IMR-90 (cell line): ENCODE measurements around the gene ADAMTS12. TPM values are rescaled to one million over a fixed set of nuclear protein-coding genes. Genes with fewer than 3 reads are reported as not detected.

ENCODE experiments used
- ATAC-seq: fragments of 200-7000 bp; cut with Tn5 transposase; 2 replicates; pipeline ENCODE4 v1.9.1; 2020; ENCODE audit warnings: low read depth, mild to moderate bottlenecking, moderate library complexity
- BruUV-seq: library from RNA; stranded (reverse); fragments of 400-500 nt; replicated peaks from 2 replicates; lab custom pipeline; 2021; lab: Mats Ljungman, UMichigan
- CTCF ChIA-PET: fragments of 300-600 bp; formaldehyde crosslinking; extraction: SDS; loops from one replicate; lab custom pipeline; 2021; ENCODE audit warnings: antibody characterized with exemption; lab: Yijun Ruan, JAX
- POLR2A ChIA-PET: fragments of 300-600 bp; sonication (Branson Sonifier 250); formaldehyde crosslinking; loops from one replicate; lab custom pipeline; 2022; ENCODE audit warnings: antibody characterized with exemption; ENCODE audit not compliant: unreplicated experiment; lab: Charles Lee
- DNase-seq: peaks from one replicate; pipeline ENCODE4 v3.0.0; 2013
- H2AFZ ChIP-seq: replicated peaks from 2 replicates; pipeline ENCODE3; 2013; ENCODE audit warnings: low read length, mild to moderate bottlenecking; ENCODE audit not compliant: poor library complexity
- H2AK5ac ChIP-seq: 2 replicates; pipeline ENCODE4 v1.6.1; 2013; ENCODE audit warnings: low read depth, low read length, inconsistent platforms
- H2AK9ac ChIP-seq: replicated peaks from 2 replicates; pipeline ENCODE3; 2013; ENCODE audit warnings: mild to moderate bottlenecking, low read depth, low read length, moderate library complexity; ENCODE audit not compliant: poor library complexity
- H2BK120ac ChIP-seq: 2 replicates; pipeline ENCODE4 v1.6.1; 2013; ENCODE audit warnings: low read depth, low read length, inconsistent platforms
- H2BK15ac ChIP-seq: 3 replicates; pipeline ENCODE4 v1.6.1; 2013; ENCODE audit warnings: low read depth, low read length, inconsistent platforms
- H2BK20ac ChIP-seq: 2 replicates; pipeline ENCODE4 v1.6.1; 2013; ENCODE audit warnings: low read depth, mild to moderate bottlenecking, inconsistent platforms, low read length, moderate library complexity
- H2BK5ac ChIP-seq: 2 replicates; pipeline ENCODE4 v1.6.1; 2013; ENCODE audit warnings: mild to moderate bottlenecking, low read depth, low read length, inconsistent platforms; ENCODE audit not compliant: poor library complexity, severe bottlenecking
- H3K14ac ChIP-seq: replicated peaks from 2 replicates; pipeline ENCODE4 v1.6.1; 2013; ENCODE audit warnings: low read depth, low read length, inconsistent platforms
- H3K18ac ChIP-seq: 2 replicates; pipeline ENCODE4 v1.6.1; 2013; ENCODE audit warnings: low read depth, low read length, control low read depth
- H3K23ac ChIP-seq: 2 replicates; pipeline ENCODE4 v1.6.1; 2013; ENCODE audit warnings: low read depth, low read length, inconsistent platforms
- H3K27ac ChIP-seq: 2 replicates; pipeline ENCODE4 v1.5.1; 2013; ENCODE audit warnings: mild to moderate bottlenecking, control low read depth, low read length; ENCODE audit not compliant: insufficient read depth
- H3K27me3 ChIP-seq: 2 replicates; pipeline ENCODE4 v1.6.1; 2013; ENCODE audit warnings: low read length; ENCODE audit not compliant: control insufficient read depth, insufficient read depth
- H3K36me3 ChIP-seq: 2 replicates; pipeline ENCODE4 v1.6.1; 2013; ENCODE audit warnings: low read length, mixed read lengths; ENCODE audit not compliant: control insufficient read depth, insufficient read depth
- H3K4ac ChIP-seq: 2 replicates; pipeline ENCODE4 v1.6.1; 2013; ENCODE audit warnings: low read depth, low read length, inconsistent platforms
- H3K4me1 ChIP-seq: 2 replicates; pipeline ENCODE4 v1.6.1; 2013; ENCODE audit warnings: low read length, mixed read lengths; ENCODE audit not compliant: control insufficient read depth, insufficient read depth
- H3K4me2 ChIP-seq: 2 replicates; pipeline ENCODE4 v1.6.1; 2013; ENCODE audit warnings: low read depth, mild to moderate bottlenecking, control low read depth, low read length, moderate library complexity
- H3K4me3 ChIP-seq: 2 replicates; pipeline ENCODE4 v1.5.1; 2013; ENCODE audit warnings: low read depth, mild to moderate bottlenecking, control low read depth, low read length, moderate library complexity; ENCODE audit not compliant: insufficient read depth
- H3K56ac ChIP-seq: 2 replicates; pipeline ENCODE4 v1.6.1; 2013; ENCODE audit warnings: low read length, inconsistent platforms; ENCODE audit not compliant: insufficient read depth; ENCODE audit errors: extremely low read depth
- H3K79me1 ChIP-seq, 2 experiments: 2 replicates each; pipeline ENCODE4 v1.6.1; 2013; ENCODE audit warnings: low read length in 2 of 2, inconsistent platforms in 1 of 2, low read depth in 1 of 2
- H3K9ac ChIP-seq: 2 replicates; pipeline ENCODE4 v1.6.1; 2013; ENCODE audit warnings: low read depth, low read length, control low read depth
- H3K9me1 ChIP-seq: 2 replicates; pipeline ENCODE4 v1.6.1; 2013; ENCODE audit warnings: low read length, inconsistent platforms; ENCODE audit not compliant: insufficient read depth
- H3K9me3 ChIP-seq: 2 replicates; pipeline ENCODE4 v1.6.1; 2013; ENCODE audit warnings: low read length; ENCODE audit not compliant: control insufficient read depth, insufficient read depth
- H4K20me1 ChIP-seq: 2 replicates; pipeline ENCODE4 v1.6.1; 2013; ENCODE audit warnings: low read length, inconsistent platforms; ENCODE audit not compliant: insufficient read depth
- H4K5ac ChIP-seq: 2 replicates; pipeline ENCODE4 v1.6.1; 2013; ENCODE audit warnings: mild to moderate bottlenecking, low read depth, low read length, control low read depth
- H4K8ac ChIP-seq, 2 experiments: 2 replicates each; pipeline ENCODE4 v1.6.1; 2013; ENCODE audit warnings: low read depth in 2 of 2, low read length in 2 of 2, control low read depth in 1 of 2, inconsistent platforms in 1 of 2
- H4K91ac ChIP-seq: 2 replicates; pipeline ENCODE4 v1.6.1; 2013; ENCODE audit warnings: low read depth, low read length, inconsistent platforms; ENCODE audit not compliant: insufficient read depth
- BHLHE40 ChIP-seq: fragments of 150-350 bp; IDR thresholded peaks from 2 replicates; pipeline ENCODE4 v1.6.1; 2016; ENCODE audit warnings: mild to moderate bottlenecking, low read depth, low read length
- CEBPB ChIP-seq: IDR thresholded peaks from 2 replicates; pipeline ENCODE4 v1.6.1; 2012; ENCODE audit warnings: low read depth, low read length, improper control_type of control experiment
- MAFK ChIP-seq: IDR thresholded peaks from 2 replicates; pipeline ENCODE4 v1.6.1; 2012; ENCODE audit warnings: low read depth, low read length, improper control_type of control experiment
- MAZ ChIP-seq: IDR thresholded peaks from 2 replicates; pipeline ENCODE4 v1.6.1; 2012; ENCODE audit warnings: low read depth, mild to moderate bottlenecking, low read length, improper control_type of control experiment, moderate library complexity, borderline replicate concordance
- MXI1 ChIP-seq: IDR thresholded peaks from 2 replicates; pipeline ENCODE4 v1.6.1; 2012; ENCODE audit warnings: low read depth, mild to moderate bottlenecking, low read length, moderate library complexity, borderline replicate concordance
- NFE2L2 ChIP-seq: fragments of 150-350 bp; IDR thresholded peaks from 2 replicates; pipeline ENCODE4 v1.6.1; 2016; ENCODE audit warnings: low read depth, mild to moderate bottlenecking, low read length
- POLR2A ChIP-seq: IDR thresholded peaks from 2 replicates; pipeline ENCODE4 v1.6.1; 2012; ENCODE audit warnings: mild to moderate bottlenecking, low read depth, low read length
- RAD21 ChIP-seq: IDR thresholded peaks from 2 replicates; pipeline ENCODE4 v1.6.1; 2012; ENCODE audit warnings: low read length, improper control_type of control experiment
- RCOR1 ChIP-seq: IDR thresholded peaks from 2 replicates; pipeline ENCODE4 v1.6.1; 2012; ENCODE audit warnings: mild to moderate bottlenecking, low read length, improper control_type of control experiment; ENCODE audit not compliant: insufficient replicate concordance
- RFX5 ChIP-seq: IDR thresholded peaks from 2 replicates; pipeline ENCODE4 v1.8.0; 2012; ENCODE audit warnings: low read depth, mild to moderate bottlenecking, low read length, moderate library complexity
- SMC3 ChIP-seq: fragments of 150-350 bp; IDR thresholded peaks from 2 replicates; pipeline ENCODE4 v1.6.1; 2016; ENCODE audit warnings: low read depth, mild to moderate bottlenecking, antibody characterized with exemption, low read length, moderate library complexity
- WGBS, 2 experiments: methylation state at CpG; one replicate each; pipeline versions ENCODE4 v1.1.5 to v1.1.7; 2013; ENCODE audit warnings: missing lambda C conversion rate in 2 of 2; ENCODE audit not compliant: insufficient read length in 1 of 2; ENCODE audit errors: extremely low coverage in 2 of 2; 5-methylcytosine and 5-hydroxymethylcytosine counted together
- dilution Hi-C: fragments of 300-500 bp; cut with HindIII; formaldehyde crosslinking; loops from one replicate; pipeline ENCODE4 v1.14.3; 2018; ENCODE audit warnings: low sequenced_read_pairs; ENCODE audit not compliant: unreplicated experiment
- in situ Hi-C: fragments of 300-500 bp; cut with MboI; formaldehyde crosslinking; loops from 3 replicates; pipeline ENCODE4 v1.14.3; 2019; ENCODE audit warnings: low sequenced_read_pairs, inconsistent platforms, mixed read lengths
- intact Hi-C: fragments of 100-400 bp; cut with micrococcal nuclease; formaldehyde crosslinking; loops from 2 replicates; pipeline ENCODE4 v1.10.0; 2022
- polyA plus RNA-seq, 3 experiments: library from polyadenylated mRNA; depleted of rRNA; stranded (reverse); fragments of >200 nt; gene quantifications; 2 replicates each; pipeline ENCODE4 v1.2.3, GENCODE V29; 2012; ENCODE audit warnings: low replicate concordance in 1 of 3
- total RNA-seq: library from RNA; depleted of rRNA; stranded (reverse); fragments of >200 nt; gene quantifications from 2 replicates; pipeline ENCODE4 v1.2.3, GENCODE V29; 2012
- TF ChIP-seq, protein P1 (sequence below): fragments of 150-350 bp; IDR thresholded peaks from 2 replicates; pipeline ENCODE4 v1.6.1; 2016; ENCODE audit warnings: low read depth, mild to moderate bottlenecking, low read length, moderate library complexity, borderline replicate concordance
- TF ChIP-seq, protein P2 (sequence below): conservative IDR thresholded peaks from 2 replicates; pipeline ENCODE4 v1.5.1; 2012; ENCODE audit warnings: mild to moderate bottlenecking, low read depth, low read length, improper control_type of control experiment
- TF ChIP-seq, protein P3 (sequence below): fragments of 150-350 bp; IDR thresholded peaks from 2 replicates; pipeline ENCODE4 v1.6.1; 2017; ENCODE audit warnings: mild to moderate bottlenecking, antibody characterized with exemption, low read length, low read depth

The ADAMTS12 gene
- total and polyA plus RNA-seq, 2 of the 4 experiments (the other 2 are of a cell fraction), result 27.3 to 51.3 TPM

GRCh38 chr5:33563530-33563929 lies 328.3 kb downstream of the ADAMTS12 start:
- Histone ChIP-seq H3K36me3 (no peaks in the 10 kb centered on the region), H3K27me3 (no peaks in the 10 kb centered on the region), H3K4me2 (no peak overlapping the region), H3K9me1 (no peaks in the 10 kb centered on the region), H2BK15ac (no peak overlapping the region), H2BK5ac (no peak overlapping the region), H2AK9ac (no peak overlapping the region), H4K20me1 (no peaks in the 10 kb centered on the region), H3K4me3 (no peak overlapping the region), H3K18ac (no peak overlapping the region), H3K23ac (no peak overlapping the region), H4K5ac (no peak overlapping the region), H2BK20ac (no peak overlapping the region), H3K56ac (no peak overlapping the region), H4K8ac (no peak overlapping the region), H3K79me1 (no peaks in the 10 kb centered on the region), H4K91ac (no peak overlapping the region), H3K4me1 (peaks cover 2% of the 10 kb centered on the region; the same call in 1 of the 2 replicates), H3K14ac (no peak overlapping the region), H3K4ac (no peak overlapping the region), H2AFZ (no peak overlapping the region), H2AK5ac (no peak overlapping the region), H3K27ac (no peak overlapping the region), H2BK120ac (no peak overlapping the region), H3K9me3 (no peaks in the 10 kb centered on the region), H3K9ac (no peak overlapping the region)
- intact Hi-C loops, result no loop called here
- POLR2A ChIA-PET, result no interaction called here
- DNase-seq (no peak), ATAC-seq (no peak; the same call in 1 of the 2 replicates)
- CTCF ChIA-PET, result no interaction called here
- dilution Hi-C loops, result no loop called here
- BruUV-seq, result no TSS peak
- no CpG with 5 or more reads among the region's 2 CpGs for WGBS, 2 experiments
- TF ChIP-seq POLR2A (no peak), BHLHE40 (no peak), CEBPB (no peak), RAD21 (no peak), MXI1 (no peak), RCOR1 (no peak), RFX5 (no peak), SMC3 (no peak), NFE2L2 (no peak), MAZ (no peak), MAFK (no peak)
- TF ChIP-seq, protein P1, sequence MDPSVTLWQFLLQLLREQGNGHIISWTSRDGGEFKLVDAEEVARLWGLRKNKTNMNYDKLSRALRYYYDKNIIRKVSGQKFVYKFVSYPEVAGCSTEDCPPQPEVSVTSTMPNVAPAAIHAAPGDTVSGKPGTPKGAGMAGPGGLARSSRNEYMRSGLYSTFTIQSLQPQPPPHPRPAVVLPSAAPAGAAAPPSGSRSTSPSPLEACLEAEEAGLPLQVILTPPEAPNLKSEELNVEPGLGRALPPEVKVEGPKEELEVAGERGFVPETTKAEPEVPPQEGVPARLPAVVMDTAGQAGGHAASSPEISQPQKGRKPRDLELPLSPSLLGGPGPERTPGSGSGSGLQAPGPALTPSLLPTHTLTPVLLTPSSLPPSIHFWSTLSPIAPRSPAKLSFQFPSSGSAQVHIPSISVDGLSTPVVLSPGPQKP, result no peak
- TF ChIP-seq, protein P2, sequence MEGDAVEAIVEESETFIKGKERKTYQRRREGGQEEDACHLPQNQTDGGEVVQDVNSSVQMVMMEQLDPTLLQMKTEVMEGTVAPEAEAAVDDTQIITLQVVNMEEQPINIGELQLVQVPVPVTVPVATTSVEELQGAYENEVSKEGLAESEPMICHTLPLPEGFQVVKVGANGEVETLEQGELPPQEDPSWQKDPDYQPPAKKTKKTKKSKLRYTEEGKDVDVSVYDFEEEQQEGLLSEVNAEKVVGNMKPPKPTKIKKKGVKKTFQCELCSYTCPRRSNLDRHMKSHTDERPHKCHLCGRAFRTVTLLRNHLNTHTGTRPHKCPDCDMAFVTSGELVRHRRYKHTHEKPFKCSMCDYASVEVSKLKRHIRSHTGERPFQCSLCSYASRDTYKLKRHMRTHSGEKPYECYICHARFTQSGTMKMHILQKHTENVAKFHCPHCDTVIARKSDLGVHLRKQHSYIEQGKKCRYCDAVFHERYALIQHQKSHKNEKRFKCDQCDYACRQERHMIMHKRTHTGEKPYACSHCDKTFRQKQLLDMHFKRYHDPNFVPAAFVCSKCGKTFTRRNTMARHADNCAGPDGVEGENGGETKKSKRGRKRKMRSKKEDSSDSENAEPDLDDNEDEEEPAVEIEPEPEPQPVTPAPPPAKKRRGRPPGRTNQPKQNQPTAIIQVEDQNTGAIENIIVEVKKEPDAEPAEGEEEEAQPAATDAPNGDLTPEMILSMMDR, result no peak
- TF ChIP-seq, protein P3, sequence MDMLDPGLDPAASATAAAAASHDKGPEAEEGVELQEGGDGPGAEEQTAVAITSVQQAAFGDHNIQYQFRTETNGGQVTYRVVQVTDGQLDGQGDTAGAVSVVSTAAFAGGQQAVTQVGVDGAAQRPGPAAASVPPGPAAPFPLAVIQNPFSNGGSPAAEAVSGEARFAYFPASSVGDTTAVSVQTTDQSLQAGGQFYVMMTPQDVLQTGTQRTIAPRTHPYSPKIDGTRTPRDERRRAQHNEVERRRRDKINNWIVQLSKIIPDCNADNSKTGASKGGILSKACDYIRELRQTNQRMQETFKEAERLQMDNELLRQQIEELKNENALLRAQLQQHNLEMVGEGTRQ, result no peak
- in situ Hi-C loops, result no loop called here
